HG03521 (cell line): Measurements from ENCODE around the gene CD48.

ENCODE experiments used
- ATAC-seq: cut with Tn5 transposase; IDR thresholded peaks from one replicate; pipeline ENCODE4 v1.9.1; 2021; ENCODE audit warnings: mild to moderate bottlenecking, moderate library complexity; ENCODE audit not compliant: unreplicated experiment

The CD48 gene

GRCh38 chr1:160636547-160636946, 75.1 kb downstream of the CD48 start:
- ATAC-seq = no peak

- ATAC-seq = no peak
Observed at GRCh38 chr1:160636076-160636475, 75.5 kb downstream of the CD48 start.

GRCh38 chr1:160634543-160635491, 76.8 kb downstream of the CD48 start:
- no peak for ATAC-seq

GRCh38 chr1:160633330-160633903, 78.2 kb downstream of the CD48 start:
- no peak for ATAC-seq

GRCh38 chr1:160631983-160632625, 79.5 kb downstream of the CD48 start:
- no peak for ATAC-seq

- no peak for ATAC-seq
Observed at GRCh38 chr1:160630523-160631451, 80.8 kb downstream of the CD48 start.

GRCh38 chr1:160629286-160630210, 82.1 kb downstream of the CD48 start:
- no peak for ATAC-seq

- no peak for ATAC-seq
Observed at GRCh38 chr1:160628799-160629263, 82.8 kb downstream of the CD48 start.
